ENCODE data around the gene ARL5C.

ARL5C gene

DNA sequence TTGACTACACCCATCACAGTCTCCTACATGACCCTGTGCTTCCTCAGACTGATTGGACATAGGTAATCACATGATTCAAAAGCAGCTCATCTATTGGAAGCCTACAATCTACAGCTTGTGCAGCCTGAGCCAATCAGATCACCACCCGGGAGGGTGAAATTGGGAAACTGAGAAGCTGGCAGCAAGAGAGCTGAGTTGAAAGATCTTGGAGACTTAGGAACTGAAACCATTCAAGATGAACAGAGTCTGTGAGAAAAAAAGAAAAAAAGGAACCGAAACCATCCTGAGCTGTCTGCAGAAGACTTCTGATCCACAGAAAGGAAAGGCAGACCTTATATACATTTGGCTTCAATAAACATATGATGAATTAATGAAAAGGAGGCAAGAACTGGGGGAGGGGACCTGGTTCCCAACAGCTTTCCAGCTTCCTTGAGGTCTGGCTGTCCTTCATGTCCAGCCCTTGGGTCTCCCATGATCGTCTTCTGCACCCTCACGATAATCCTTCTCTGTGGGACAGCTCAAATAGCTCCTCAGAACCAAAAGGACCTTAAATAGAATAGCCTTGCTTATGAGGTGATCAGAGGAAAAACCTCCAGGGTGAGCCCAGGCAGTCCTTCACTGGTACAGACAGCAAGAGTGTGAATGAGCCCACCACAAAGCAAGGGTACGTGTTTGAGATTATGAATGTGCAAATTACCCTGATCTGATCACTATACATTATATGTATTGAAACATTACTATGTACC, 47.1 kb downstream of the ARL5C start:
- no peak for ATAC-seq
- no peak for TF ChIP-seq RARB (CRISPR knock-in tag; IDR thresholded peaks at IDR 0.05)
- TF ChIP-seq, protein P1, sequence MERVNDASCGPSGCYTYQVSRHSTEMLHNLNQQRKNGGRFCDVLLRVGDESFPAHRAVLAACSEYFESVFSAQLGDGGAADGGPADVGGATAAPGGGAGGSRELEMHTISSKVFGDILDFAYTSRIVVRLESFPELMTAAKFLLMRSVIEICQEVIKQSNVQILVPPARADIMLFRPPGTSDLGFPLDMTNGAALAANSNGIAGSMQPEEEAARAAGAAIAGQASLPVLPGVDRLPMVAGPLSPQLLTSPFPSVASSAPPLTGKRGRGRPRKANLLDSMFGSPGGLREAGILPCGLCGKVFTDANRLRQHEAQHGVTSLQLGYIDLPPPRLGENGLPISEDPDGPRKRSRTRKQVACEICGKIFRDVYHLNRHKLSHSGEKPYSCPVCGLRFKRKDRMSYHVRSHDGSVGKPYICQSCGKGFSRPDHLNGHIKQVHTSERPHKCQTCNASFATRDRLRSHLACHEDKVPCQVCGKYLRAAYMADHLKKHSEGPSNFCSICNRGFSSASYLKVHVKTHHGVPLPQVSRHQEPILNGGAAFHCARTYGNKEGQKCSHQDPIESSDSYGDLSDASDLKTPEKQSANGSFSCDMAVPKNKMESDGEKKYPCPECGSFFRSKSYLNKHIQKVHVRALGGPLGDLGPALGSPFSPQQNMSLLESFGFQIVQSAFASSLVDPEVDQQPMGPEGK (CRISPR knock-in tag; IDR thresholded peaks at IDR 0.05; ENCODE audit: borderline replicate concordance): no peak
- TF ChIP-seq PPARA (CRISPR knock-in tag; IDR thresholded peaks at IDR 0.05; ENCODE audit: borderline replicate concordance): no peak
- TF ChIP-seq OSR1 (CRISPR knock-in tag; IDR thresholded peaks at IDR 0.05): no peak
- TF ChIP-seq TOX (CRISPR knock-in tag; IDR thresholded peaks at IDR 0.05; ENCODE audit: borderline replicate concordance): no peak
- TF ChIP-seq SNAI2 (CRISPR knock-in tag; IDR thresholded peaks at IDR 0.05): no peak
- no peak for TF ChIP-seq BACH2 (CRISPR knock-in tag; IDR thresholded peaks at IDR 0.05; ENCODE audit: borderline replicate concordance)
- no peak for TF ChIP-seq ISL1 (CRISPR knock-in tag; IDR thresholded peaks at IDR 0.05)
- no peak for TF ChIP-seq GLIS3 (CRISPR knock-in tag; IDR thresholded peaks at IDR 0.05)
- no peak for TF ChIP-seq ZFP30 (CRISPR knock-in tag; IDR thresholded peaks at IDR 0.05)

DNA sequence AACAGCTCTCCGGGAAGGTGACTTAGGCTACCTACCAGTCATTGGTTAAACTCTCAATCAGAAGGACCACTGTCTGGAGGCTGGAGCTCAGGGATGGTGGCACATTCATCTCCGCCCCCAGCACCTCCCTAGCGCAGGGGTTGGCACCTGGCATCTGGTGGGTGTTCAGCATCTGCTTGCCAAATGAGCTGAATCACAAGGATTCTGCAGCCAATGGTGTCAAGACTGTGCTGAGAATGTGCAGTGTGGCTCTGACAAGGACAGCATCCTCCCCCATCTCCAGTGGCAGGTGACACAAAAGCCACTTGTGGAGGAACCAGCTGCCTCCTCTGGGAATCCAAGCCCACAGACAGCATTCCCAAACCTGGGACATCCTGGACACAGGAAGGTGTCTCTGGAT, 49.7 kb downstream of the ARL5C start:
- ATAC-seq: no peak
- TF ChIP-seq ZNF70 (CRISPR knock-in tag; IDR thresholded peaks at IDR 0.05): no peak
- TF ChIP-seq, protein P1 (CRISPR knock-in tag; IDR thresholded peaks at IDR 0.05; ENCODE audit: borderline replicate concordance): no peak
- TF ChIP-seq TCF4 (CRISPR knock-in tag; IDR thresholded peaks at IDR 0.05; ENCODE audit: borderline replicate concordance): no peak
- no peak for TF ChIP-seq ISL1 (CRISPR knock-in tag; IDR thresholded peaks at IDR 0.05)
- no peak for TF ChIP-seq SNAI2 (CRISPR knock-in tag; IDR thresholded peaks at IDR 0.05)
- no peak for TF ChIP-seq BACH2 (CRISPR knock-in tag; IDR thresholded peaks at IDR 0.05; ENCODE audit: borderline replicate concordance)
- TF ChIP-seq, protein P2, sequence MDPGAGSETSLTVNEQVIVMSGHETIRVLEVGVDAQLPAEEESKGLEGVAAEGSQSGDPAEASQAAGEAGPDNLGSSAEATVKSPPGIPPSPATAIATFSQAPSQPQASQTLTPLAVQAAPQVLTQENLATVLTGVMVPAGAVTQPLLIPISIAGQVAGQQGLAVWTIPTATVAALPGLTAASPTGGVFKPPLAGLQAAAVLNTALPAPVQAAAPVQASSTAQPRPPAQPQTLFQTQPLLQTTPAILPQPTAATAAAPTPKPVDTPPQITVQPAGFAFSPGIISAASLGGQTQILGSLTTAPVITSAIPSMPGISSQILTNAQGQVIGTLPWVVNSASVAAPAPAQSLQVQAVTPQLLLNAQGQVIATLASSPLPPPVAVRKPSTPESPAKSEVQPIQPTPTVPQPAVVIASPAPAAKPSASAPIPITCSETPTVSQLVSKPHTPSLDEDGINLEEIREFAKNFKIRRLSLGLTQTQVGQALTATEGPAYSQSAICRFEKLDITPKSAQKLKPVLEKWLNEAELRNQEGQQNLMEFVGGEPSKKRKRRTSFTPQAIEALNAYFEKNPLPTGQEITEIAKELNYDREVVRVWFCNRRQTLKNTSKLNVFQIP (CRISPR knock-in tag; IDR thresholded peaks at IDR 0.05; ENCODE audit: borderline replicate concordance, low read depth): no peak
- no peak for TF ChIP-seq OSR1 (CRISPR knock-in tag; IDR thresholded peaks at IDR 0.05)
- no peak for TF ChIP-seq ARNTL (CRISPR knock-in tag; IDR thresholded peaks at IDR 0.05; ENCODE audit: borderline replicate concordance, low read depth)
- TF ChIP-seq ZC3H10 (CRISPR knock-in tag; IDR thresholded peaks at IDR 0.05): no peak
- no peak for TF ChIP-seq ZFP30 (CRISPR knock-in tag; IDR thresholded peaks at IDR 0.05)
- TF ChIP-seq, protein P3, sequence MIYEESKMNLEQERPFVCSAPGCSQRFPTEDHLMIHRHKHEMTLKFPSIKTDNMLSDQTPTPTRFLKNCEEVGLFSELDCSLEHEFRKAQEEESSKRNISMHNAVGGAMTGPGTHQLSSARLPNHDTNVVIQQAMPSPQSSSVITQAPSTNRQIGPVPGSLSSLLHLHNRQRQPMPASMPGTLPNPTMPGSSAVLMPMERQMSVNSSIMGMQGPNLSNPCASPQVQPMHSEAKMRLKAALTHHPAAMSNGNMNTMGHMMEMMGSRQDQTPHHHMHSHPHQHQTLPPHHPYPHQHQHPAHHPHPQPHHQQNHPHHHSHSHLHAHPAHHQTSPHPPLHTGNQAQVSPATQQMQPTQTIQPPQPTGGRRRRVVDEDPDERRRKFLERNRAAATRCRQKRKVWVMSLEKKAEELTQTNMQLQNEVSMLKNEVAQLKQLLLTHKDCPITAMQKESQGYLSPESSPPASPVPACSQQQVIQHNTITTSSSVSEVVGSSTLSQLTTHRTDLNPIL (CRISPR knock-in tag; IDR thresholded peaks at IDR 0.05; ENCODE audit: low read depth): no peak
- TF ChIP-seq, protein P4, sequence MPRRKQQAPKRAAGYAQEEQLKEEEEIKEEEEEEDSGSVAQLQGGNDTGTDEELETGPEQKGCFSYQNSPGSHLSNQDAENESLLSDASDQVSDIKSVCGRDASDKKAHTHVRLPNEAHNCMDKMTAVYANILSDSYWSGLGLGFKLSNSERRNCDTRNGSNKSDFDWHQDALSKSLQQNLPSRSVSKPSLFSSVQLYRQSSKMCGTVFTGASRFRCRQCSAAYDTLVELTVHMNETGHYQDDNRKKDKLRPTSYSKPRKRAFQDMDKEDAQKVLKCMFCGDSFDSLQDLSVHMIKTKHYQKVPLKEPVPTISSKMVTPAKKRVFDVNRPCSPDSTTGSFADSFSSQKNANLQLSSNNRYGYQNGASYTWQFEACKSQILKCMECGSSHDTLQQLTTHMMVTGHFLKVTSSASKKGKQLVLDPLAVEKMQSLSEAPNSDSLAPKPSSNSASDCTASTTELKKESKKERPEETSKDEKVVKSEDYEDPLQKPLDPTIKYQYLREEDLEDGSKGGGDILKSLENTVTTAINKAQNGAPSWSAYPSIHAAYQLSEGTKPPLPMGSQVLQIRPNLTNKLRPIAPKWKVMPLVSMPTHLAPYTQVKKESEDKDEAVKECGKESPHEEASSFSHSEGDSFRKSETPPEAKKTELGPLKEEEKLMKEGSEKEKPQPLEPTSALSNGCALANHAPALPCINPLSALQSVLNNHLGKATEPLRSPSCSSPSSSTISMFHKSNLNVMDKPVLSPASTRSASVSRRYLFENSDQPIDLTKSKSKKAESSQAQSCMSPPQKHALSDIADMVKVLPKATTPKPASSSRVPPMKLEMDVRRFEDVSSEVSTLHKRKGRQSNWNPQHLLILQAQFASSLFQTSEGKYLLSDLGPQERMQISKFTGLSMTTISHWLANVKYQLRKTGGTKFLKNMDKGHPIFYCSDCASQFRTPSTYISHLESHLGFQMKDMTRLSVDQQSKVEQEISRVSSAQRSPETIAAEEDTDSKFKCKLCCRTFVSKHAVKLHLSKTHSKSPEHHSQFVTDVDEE (CRISPR knock-in tag; IDR thresholded peaks at IDR 0.05): no peak

DNA sequence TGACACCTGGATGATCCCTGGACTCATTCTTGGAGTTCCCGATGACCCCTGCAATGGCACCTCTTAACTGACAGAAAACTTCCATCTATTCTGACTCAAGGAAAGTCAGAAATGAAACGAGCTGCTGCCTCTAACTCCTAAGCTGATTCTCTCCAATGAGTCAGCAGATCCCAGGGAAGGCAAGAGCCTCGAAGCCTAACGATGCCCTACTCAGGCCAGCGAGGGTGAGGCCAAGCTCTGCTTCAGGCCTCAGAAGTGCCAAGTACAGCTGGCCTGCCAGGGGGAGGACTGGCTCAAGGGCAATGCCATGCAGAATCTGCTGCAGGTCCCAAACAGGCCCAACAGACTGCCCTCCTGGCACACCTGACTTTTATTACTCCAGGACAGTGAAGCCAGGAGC, 50.8 kb downstream of the ARL5C start:
- peak; percentile 45 for ATAC-seq
- TF ChIP-seq SNAI2 (CRISPR knock-in tag; IDR thresholded peaks at IDR 0.05) (no peak), ESRRG (CRISPR knock-in tag; IDR thresholded peaks at IDR 0.05) (no peak), ARNTL (CRISPR knock-in tag; IDR thresholded peaks at IDR 0.05; ENCODE audit: borderline replicate concordance, low read depth) (no peak), OSR1 (CRISPR knock-in tag; IDR thresholded peaks at IDR 0.05) (no peak), RARB (CRISPR knock-in tag; IDR thresholded peaks at IDR 0.05) (no peak), TOX (CRISPR knock-in tag; IDR thresholded peaks at IDR 0.05; ENCODE audit: borderline replicate concordance) (no peak), PPARA (CRISPR knock-in tag; IDR thresholded peaks at IDR 0.05; ENCODE audit: borderline replicate concordance) (no peak), ZNF8 (CRISPR knock-in tag; IDR thresholded peaks at IDR 0.05) (no peak), ZC3H10 (CRISPR knock-in tag; IDR thresholded peaks at IDR 0.05) (no peak)
- TF ChIP-seq, protein P4 (CRISPR knock-in tag; IDR thresholded peaks at IDR 0.05): no peak
- TF ChIP-seq, protein P2 (CRISPR knock-in tag; IDR thresholded peaks at IDR 0.05; ENCODE audit: borderline replicate concordance, low read depth): no peak
- TF ChIP-seq, protein P3 (CRISPR knock-in tag; IDR thresholded peaks at IDR 0.05; ENCODE audit: low read depth): no peak
